Thoracic aorta (tissue), 2 donors: ENCODE results near the gene SIRPA. TPM values are rescaled to one million over a fixed set of nuclear protein-coding genes. Genes with fewer than 3 reads are reported as not detected.

Source experiments
- ATAC-seq: fragments of 150-250 bp; one replicate; pipeline ENCODE4 v1.8.0; 2017; ENCODE audit warnings: low read depth; ENCODE audit not compliant: insufficient number of reproducible peaks, low FRiP score
- DNase-seq: peaks from one replicate; pipeline ENCODE4 v3.0.0-alpha.2; 2020; ENCODE audit warnings: low spot score
- H3K27ac ChIP-seq, 2 donors: fragments of 200-600 bp; sonication (generic); 1 replicate in 1 of 2; 2 replicates in 1 of 2; pipeline ENCODE4 v1.5.1; 2016; ENCODE audit warnings: mild to moderate bottlenecking in 2 of 2, moderate library complexity in 2 of 2
- H3K27me3 ChIP-seq: fragments of 200-600 bp; sonication (generic); replicated peaks from 2 replicates; pipeline ENCODE4 v1.6.0; 2016; ENCODE audit warnings: mild to moderate bottlenecking; ENCODE audit not compliant: insufficient read depth
- H3K36me3 ChIP-seq: fragments of 200-600 bp; sonication (generic); one replicate; pipeline ENCODE4 v1.5.1; 2016
- H3K4me1 ChIP-seq, 2 donors: fragments of 200-600 bp; sonication (generic); 1 replicate in 1 of 2; 2 replicates in 1 of 2; pipeline versions ENCODE4 v1.5.1 to v1.6.0; 2016; ENCODE audit warnings: low read depth in 2 of 2, mild to moderate bottlenecking in 1 of 2; ENCODE audit not compliant: control insufficient read depth in 1 of 2
- H3K4me3 ChIP-seq: fragments of 200-600 bp; sonication (generic); 2 replicates; pipeline ENCODE4 v1.5.1; 2016; ENCODE audit warnings: mild to moderate bottlenecking
- H3K9me3 ChIP-seq: fragments of 200-600 bp; sonication (generic); 2 replicates; pipeline ENCODE4 v1.5.1; 2016
- total RNA-seq, 2 donors: library from RNA; depleted of rRNA; stranded (reverse); fragments of >200 nt; gene quantifications; one replicate each; pipeline versions ENCODE4 v1.1.0 to v1.2.3, GENCODE V29; 2016
- TF ChIP-seq, protein P1 (sequence below): fragments of 200-600 bp; sonication (generic); IDR thresholded peaks from one replicate; pipeline ENCODE4 v1.5.1; 2019; ENCODE audit warnings: antibody characterized with exemption

SIRPA gene
- total RNA-seq, 2 donors from 2014 or later: 29.5 to 62.9 TPM

DNA sequence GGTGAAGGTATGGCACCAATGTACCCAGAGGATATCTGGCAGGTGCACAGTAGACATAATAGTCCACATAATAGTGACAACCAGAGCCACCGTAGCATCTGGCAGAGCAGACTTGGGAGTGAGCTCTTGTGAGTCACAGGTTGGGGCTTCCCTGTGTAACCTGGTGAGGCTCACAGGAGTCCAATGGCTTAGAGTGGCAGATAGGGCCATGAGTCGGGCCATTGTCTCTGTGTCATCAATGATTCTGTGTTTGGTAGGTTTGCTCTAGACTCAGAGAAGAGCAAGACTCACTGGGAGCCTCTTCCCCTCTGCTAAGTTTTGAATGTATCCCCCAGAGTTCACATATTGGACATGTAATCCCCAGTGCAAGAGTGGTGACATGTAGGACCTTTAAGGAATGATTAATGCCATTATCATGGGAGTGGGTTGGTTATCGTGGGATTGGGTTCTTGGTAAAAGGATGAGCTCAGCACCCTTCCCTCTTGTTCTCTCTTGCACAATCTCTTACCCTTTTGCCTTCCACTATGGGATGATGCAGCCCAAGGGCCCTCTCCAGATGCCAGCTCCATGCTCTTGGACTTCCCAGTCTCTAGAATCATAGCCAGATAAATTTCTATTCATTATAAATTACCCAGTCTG is 22.6 kb upstream of the SIRPA start:
- no peak overlapping the region for H3K4me3 ChIP-seq
- ATAC-seq: no peak
- TF ChIP-seq, protein P1, sequence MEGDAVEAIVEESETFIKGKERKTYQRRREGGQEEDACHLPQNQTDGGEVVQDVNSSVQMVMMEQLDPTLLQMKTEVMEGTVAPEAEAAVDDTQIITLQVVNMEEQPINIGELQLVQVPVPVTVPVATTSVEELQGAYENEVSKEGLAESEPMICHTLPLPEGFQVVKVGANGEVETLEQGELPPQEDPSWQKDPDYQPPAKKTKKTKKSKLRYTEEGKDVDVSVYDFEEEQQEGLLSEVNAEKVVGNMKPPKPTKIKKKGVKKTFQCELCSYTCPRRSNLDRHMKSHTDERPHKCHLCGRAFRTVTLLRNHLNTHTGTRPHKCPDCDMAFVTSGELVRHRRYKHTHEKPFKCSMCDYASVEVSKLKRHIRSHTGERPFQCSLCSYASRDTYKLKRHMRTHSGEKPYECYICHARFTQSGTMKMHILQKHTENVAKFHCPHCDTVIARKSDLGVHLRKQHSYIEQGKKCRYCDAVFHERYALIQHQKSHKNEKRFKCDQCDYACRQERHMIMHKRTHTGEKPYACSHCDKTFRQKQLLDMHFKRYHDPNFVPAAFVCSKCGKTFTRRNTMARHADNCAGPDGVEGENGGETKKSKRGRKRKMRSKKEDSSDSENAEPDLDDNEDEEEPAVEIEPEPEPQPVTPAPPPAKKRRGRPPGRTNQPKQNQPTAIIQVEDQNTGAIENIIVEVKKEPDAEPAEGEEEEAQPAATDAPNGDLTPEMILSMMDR: no peak

DNA sequence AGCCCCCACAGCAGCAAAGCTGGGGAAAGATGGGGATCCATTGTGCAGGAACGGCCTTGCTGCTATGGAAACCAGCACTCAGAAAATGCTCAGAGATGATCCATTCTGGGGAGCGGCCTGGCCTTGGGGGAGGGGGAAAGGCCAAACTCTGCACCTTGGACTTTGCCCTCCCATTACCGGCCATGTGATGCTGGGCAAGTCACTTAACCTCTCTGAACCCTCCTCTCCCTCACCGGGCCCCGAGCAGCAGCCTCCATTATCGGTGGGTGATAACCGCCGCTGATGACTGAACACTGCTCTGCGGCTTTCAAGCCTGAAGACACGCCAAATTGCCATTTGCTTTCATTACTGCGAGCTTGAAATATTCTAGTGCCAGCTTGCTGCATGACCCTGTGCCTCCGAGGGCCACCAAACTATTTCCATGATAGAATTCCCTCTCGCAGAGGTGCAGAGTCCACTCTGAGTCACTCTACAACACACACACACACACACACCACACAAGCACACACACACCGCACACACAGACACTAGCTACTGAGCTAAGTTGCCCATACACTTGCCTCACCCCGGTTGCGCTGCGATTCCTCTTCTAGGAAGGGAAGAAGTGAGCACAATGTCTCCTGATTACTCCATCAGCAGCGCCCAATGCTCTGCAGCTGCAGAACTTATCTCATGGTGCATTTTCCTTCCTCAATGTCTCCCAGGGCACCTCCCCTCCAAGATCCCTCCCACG is 20.6 kb upstream of the SIRPA start:
- Histone ChIP-seq H3K9me3 (no peaks in the 10 kb centered on the region), H3K4me1 (no peaks in the 10 kb centered on the region), H3K27ac (no peak overlapping the region), H3K36me3 (no peaks in the 10 kb centered on the region), H3K4me3 (no peak overlapping the region), H3K27me3 (no peaks in the 10 kb centered on the region)
- ATAC-seq (no peak), DNase-seq (no peak)
- TF ChIP-seq, protein P1: no peak

More for the DNA sequence above, 22.6 kb upstream of the SIRPA start:
- no peaks in the 10 kb centered on the region for H3K9me3 ChIP-seq
- no peaks in the 10 kb centered on the region for H3K36me3 ChIP-seq
- no peak for DNase-seq
- H3K27me3 ChIP-seq: no peaks in the 10 kb centered on the region
- H3K4me1 ChIP-seq: no peaks in the 10 kb centered on the region
- H3K27ac ChIP-seq: no peak overlapping the region

DNA sequence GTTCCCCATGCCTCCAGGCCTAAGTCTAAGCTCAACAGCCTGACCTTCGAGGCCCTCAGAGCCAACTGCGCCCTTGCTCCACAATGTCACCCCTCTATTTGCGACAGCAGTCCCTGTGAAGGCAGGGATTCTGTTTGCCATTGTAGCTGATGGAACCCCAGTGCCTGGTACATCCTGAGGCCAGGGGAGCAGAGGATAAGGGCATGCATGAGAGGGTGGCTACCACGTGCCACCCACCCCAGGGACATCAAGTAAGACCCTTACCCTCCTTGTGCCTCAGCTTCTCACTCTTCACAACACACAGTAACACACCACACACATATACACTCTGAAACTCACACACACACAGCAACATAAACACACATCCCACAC is 20.0 kb upstream of the SIRPA start:
- no peak for ATAC-seq
- H3K9me3 ChIP-seq: no peaks in the 10 kb centered on the region
- DNase-seq: no peak
- no peaks in the 10 kb centered on the region for H3K4me1 ChIP-seq
- TF ChIP-seq, protein P1: no peak
- no peak overlapping the region for H3K4me3 ChIP-seq
- H3K36me3 ChIP-seq: no peaks in the 10 kb centered on the region
- H3K27ac ChIP-seq: no peak overlapping the region
- no peaks in the 10 kb centered on the region for H3K27me3 ChIP-seq

DNA sequence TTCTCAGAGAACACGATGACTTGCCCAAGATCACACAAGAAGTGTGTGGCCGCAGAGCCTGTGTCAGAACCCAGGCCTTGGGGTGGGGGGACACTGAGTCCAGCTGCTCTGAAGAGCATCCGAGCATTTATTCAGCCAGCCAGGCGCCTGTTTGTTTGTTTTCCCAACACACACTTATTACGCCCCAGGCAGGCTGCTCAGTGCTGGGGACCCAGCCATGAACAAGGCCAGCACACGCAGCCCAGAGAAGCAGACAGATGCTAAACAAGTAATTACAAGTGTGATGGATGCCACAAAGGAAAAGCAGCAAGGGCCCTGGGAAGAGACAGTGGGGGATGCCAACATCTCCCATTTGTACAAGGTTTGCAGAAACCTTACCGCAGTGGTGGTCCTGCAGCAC is 19.4 kb upstream of the SIRPA start:
- no peak for DNase-seq
- no peak for ATAC-seq
- Histone ChIP-seq H3K4me3 (no peak overlapping the region), H3K27ac (no peak overlapping the region), H3K36me3 (no peaks in the 10 kb centered on the region), H3K9me3 (no peaks in the 10 kb centered on the region), H3K27me3 (no peaks in the 10 kb centered on the region), H3K4me1 (no peaks in the 10 kb centered on the region)
- TF ChIP-seq, protein P1: no peak

DNA sequence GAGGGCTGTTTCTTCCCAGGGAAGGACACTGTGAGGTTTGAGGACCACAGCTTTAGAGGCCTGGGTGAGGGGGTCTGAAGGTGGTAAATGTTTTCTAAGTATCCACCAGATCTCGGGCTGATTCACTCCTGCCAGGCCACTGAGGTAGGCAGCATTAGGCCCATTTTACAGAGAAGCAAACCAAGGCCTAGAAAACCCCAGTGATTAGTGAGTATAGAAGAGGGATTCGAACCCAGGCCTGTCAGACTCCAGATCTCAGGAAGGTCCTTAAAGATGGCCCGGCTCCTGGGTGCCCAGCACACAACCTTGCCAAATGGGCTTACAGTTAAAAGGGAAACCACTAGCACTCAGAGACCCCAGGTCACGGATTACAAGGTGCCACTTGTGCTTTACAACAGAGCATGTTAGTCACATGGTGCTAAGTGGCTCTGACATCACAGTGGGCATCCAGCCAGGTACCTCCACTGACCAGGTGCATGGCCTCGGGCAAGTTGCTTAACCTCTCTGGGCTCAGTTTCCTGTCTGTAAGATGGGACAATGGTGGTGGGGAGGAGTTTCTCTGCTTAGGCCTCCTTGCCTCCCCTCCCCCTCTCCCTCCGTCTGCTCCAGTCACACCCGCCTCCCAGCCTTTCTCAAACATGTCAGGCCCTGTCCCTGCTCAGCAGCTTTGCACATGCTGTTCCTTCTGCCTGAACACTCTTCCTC is 18.8 kb upstream of the SIRPA start:
- no peak for ATAC-seq

More for the DNA sequence above, 18.8 kb upstream of the SIRPA start:
- no peak for DNase-seq
- Histone ChIP-seq H3K27me3 (no peaks in the 10 kb centered on the region), H3K9me3 (no peaks in the 10 kb centered on the region), H3K4me1 (peaks cover 0 to 5% of the 10 kb centered on the region in 2 donors), H3K4me3 (no peak overlapping the region), H3K36me3 (no peaks in the 10 kb centered on the region), H3K27ac (no peak overlapping the region)
- TF ChIP-seq, protein P1: no peak
